SW 1271 (cell line): ENCODE data around the gene TXNRD3.

Source experiments
- DNase-seq, 2 experiments: peaks; one replicate each; lab custom pipeline; 2025; lab: John Stamatoyannopoulos, UW

Gene TXNRD3

DNA sequence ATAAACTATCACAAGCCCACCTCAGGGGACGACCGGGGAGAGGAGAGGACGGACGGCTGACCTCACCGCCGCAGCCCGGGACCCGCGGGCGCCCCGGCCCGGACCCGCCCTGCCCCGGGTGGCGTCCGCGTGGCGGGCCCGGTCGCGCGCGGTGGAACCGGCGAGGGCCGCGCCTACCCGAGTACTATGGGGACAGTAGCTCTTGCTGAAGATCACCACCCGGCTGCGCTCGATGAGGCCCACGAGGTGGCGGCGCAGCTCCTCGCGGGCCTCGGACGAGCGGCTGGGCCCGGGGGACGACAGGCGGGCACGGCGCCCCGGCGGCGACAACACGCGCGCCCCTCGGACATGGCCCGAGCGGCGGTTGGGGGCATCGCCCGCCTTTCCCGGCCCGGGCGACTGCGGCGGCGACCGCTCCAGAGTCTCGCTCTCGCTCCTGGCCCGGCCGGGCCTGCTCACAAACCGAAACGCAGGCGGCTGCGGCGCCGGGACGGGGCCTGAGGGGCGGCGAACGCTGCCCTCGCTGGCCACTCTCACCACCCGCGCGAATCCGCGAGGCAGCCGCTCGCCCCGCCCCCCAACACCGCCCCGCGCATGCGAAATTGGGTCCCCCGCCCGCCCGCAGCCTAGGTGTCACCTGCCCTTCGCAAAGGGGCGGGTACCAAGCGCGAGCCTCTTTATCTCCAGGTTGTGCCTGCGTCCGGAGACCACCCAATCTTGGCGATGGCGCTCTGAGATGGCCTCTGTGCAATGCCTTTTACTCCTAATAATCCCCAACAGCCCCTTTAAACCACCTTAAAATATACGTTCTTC, at the start of gene TXNRD3:
TSS of gene TXNRD3 (minus strand) at position 554 of the 813 bp plus-strand sequence.
- DNase-seq: peak; percentile 48 to 66

- DNase-seq: peak; percentile 97 to 98
Observed at GRCh38 chr3:126703512-126704493, 48.9 kb upstream of the TXNRD3 start, which contains the start of gene CHCHD6. CHCHD6 (plus strand) TSS chr3:126704240; CDS start chr3:126704313, 73 bp downstream.

DNA sequence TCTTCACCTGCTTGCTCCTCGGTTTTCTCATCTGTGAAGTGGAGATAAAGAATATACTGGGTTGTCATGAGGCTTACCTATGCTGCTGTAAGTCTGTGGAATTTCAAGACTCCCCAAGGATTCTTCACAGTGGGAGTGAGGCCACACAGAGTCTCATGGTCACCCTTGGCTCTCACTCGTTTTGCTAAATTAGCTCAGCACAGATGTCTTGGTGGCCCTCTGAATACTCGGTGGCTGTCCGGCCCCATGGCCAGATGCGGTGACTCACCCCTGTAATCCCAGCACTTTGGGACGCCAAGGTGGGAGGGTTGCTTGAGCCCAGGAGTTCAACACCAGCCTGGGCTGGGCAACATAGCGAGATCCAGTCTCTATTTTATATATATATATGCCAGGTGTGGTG, 44.1 kb upstream of the TXNRD3 start:
- no peak for DNase-seq

GRCh38 chr3:126696701-126697267, 41.9 kb upstream of the TXNRD3 start:
- DNase-seq: no peak

DNA sequence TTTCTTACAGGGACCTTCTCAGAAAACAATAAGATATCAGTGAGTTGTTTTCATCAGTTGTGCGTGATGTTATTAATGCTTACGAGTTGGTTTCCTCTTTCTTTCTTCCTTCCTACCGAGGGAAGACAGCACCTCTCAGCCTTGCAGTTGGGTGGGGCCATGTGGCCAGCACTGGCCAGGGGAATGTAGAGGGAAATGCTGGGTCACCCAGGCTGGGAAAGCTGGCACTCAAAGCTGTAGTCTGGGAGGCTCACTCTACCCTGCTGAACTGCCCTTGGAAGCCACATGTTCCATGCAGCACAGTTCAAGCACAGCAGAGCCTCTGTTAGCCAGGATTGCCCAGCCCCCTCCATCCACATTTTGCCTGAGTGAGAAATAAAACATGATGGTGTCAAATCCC, 39.0 kb upstream of the TXNRD3 start:
- DNase-seq: no peak

DNA sequence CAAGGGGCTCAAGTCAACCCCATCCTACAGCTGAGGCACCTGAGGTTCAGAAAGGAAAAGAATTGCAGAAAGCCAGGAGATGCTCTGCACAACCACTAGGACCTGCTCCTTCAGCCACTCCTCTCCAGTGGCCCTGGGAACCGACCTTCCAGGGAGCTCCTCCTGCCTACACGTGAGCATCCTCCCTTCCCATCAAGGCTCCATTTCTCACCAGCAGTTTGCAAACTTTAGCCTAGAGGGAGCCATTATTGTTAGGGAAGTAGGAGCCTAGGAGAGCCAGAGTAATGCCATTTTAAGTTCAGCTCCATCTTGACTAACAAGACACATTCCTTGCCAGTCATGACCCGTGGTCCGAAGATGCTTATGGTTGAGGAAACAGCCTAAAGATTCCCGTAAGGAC, 37.9 kb upstream of the TXNRD3 start:
- DNase-seq: no peak

- no peak for DNase-seq
Observed at GRCh38 chr3:126691765-126692164, 36.8 kb upstream of the TXNRD3 start.

DNA sequence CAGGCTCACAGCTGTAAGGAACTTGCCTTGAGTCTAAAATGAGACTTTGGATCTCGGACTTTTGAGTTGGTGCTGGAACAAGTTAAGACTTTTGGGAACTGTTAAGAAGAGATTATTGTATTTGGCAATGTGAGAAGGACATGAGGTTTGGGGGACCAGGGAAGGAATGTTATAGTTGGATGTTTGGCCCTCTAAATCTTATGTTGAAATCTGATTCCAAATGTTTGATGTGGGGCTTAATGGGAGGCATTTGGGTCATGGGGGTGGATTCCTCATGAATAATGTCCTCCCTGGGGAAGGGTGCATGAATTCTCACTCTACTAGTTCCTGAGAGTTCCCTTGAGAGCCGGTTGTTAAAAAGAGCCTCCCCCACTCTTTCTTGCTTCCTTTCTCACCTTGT, 30.6 kb upstream of the TXNRD3 start:
- DNase-seq: no peak

DNA sequence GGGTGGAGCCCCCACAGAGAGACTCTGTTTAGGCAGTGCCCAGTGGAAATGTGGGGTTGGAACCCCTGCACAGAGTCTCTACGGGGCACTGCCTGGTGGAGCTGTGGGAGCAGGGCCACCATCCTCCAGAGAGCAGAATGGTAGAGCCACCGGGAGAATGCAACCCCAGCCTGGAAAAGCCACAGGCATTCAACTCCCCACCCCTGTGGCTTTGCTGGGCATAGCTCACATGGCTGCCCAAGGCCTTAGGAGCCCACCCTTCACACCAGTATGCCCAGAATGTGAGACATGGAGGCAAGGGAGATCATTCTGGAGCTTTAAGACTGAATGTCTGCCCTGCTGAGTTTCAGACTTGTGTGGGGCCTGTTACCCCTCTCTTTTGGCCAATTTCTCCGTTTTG, 30.1 kb upstream of the TXNRD3 start:
- no peak for DNase-seq

DNA sequence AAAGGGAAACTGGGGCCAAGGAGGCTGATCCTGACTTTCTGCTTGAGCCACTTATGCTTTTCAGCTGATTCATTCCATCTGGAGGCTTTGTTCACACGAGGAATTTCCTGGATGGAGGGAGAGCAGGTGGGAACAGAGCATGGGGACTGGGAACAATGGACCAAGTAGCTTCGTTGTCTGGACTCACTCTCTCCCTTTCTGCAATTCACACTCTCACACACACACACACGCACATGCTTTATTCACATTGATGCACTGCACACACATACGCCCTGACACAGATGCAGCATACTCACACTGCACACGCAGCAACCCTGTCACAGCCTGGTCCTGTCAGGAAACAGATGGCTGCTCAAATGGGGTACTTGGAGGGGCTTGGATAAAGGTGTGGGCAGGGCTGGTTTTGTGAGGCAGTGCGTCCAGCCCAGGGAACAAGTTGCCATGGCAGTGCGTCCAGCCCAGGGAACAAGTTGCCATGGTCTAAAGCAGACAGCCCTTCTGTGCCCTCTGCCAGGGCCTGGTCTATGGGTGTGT, 29.4 kb upstream of the TXNRD3 start:
- no peak for DNase-seq

DNA sequence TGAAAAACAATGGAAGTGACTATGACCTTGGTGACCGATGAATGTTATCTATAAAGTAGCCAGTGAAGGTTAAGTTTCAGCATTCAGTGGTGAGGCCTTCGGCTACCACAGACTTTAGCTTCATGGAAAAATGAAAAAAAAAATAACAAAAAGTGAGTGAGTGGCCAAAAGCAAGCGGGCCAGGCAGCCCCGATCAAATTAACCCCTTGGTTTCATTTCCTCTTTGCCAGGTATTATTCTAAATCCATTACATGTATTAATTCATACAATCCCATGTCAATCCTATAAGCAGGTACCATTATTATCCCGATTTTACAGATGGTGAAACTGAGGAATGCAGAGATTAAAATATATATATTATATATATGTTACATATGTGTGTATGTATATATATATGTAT, 28.1 kb upstream of the TXNRD3 start:
- no peak for DNase-seq

- DNase-seq: no peak
Observed at GRCh38 chr3:126682009-126682408, 27.1 kb upstream of the TXNRD3 start.

- DNase-seq: no peak
Observed at GRCh38 chr3:126680667-126681055, 25.7 kb upstream of the TXNRD3 start.

GRCh38 chr3:126679831-126680666, 25.1 kb upstream of the TXNRD3 start:
- DNase-seq: no peak

DNA sequence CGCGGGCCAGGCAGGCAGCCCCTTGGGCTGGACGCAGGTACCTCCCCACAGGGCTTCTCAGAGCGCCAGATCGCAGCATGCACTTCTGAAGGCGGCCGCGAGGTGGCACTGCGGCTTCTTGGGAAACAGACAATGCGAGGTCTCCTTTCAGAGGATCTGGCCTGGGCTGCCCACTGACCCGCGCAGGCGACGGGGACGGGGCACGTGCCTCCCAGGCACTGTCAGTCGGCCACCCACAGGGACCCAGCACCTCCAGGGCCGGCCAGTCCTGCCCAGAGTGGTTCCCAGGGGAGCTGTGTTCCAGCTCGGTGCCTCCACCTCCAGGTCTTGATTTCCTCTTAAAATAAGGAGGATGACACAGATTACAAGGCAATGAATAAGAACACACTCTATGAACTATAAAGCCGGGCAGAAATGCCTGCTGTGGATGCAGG, 24.4 kb upstream of the TXNRD3 start:
- peak; percentile 33 to 67 for DNase-seq

DNA sequence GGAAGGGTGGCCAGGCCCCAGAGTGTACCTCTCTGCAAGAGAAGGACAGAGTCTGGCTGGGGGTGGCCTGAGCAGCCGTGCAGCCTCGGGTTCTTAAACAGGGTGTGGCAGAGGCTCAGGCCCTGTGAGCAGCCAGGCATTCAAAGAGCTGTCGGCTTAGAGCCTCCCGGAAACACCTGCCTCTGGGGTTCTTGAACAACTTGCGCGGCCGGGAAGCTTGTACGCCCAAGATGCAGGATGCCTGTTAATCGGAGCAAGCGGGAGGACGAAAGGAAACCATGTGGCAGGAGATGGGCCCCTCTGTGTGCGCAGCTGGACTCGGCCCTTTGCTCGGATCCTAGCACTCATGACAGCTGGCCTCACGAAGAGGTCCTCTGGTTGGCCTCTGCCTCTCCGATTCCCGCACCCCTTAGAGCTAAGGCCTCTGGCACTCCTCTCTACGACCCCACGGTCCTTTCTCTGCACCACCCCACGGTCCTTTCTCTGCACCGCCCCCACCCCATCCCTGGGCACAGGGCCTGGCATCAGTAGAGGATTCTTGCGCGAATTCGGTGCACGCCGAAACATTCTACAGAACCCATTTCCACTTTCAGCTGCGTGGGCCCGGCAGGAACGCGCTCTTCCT, 23.9 kb upstream of the TXNRD3 start:
- no peak for DNase-seq

- no peak for DNase-seq
Observed at GRCh38 chr3:126677862-126678503, 23.1 kb upstream of the TXNRD3 start.

DNA sequence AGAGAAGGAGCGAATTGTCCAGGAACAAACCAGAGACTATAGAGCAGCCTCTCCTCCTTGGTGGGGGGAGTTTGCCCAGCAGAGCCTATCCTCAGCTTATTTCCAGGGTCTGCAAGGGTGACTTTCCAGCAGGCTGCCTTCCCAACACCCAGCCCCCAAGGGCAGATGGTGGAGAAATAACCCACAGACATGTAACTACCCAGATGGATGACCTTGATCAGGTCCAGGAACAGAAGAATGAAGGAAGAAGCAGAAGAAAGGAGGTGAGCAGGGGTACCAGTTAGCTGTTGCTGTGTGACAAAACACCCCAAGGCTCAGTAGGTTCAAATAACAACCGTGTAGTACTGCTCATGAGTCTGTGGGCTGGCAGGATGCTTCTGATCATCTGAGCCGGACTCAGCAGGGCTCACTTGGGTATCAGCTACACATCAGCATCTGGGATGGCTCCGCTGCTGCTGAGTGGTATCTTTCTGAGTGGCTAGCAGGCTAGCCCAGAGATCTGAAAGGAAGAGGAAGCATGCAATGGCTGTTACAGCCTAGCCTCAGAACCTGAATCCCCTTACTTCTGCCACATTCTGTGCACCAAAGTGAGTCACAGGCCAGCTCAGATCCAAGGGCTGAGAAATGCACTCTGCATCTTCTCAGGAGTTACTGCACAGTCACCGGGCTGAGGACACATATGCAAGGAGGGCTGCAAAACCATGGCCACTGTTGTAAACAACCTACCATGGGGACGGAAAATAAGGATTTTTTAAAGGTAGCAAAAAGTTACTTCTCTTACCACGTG, 22.2 kb upstream of the TXNRD3 start:
- DNase-seq: no peak

DNA sequence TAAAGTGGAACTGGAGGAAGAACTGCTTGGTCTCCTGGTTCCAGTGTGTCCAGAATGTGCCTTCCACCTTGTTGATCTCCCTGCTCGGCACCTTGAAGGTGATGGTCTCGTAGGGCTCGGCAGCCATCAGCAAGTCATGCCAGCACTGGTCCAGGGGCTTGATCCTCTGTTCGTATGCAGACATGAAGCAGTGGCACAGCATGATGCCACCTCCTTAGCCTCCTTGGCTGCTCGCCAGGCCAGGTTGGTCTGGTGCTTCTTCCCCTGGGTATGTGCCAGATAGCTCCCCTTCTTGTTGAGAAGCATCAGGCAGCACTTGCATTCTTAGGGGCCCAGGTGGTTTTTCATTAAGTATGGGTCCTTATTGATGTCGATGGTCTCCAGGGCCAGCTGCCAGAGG, 17.8 kb upstream of the TXNRD3 start:
- DNase-seq: no peak
